Stomach (tissue), 4 donors: ENCODE results near the gene ARRB2.

Source experiments
- CTCF ChIP-seq, 7 experiments: fragments of 450-650 bp in 4 of 7; fragments of 200-600 bp in 3 of 7; sonication (generic) in 3 of 7; IDR thresholded peaks; one replicate each; pipeline ENCODE4 v1.5.1; 2016 to 2019; ENCODE audit warnings: antibody characterized with exemption in 7 of 7, control low read depth in 2 of 7, mild to moderate bottlenecking in 1 of 7
- EP300 ChIP-seq: sonication (generic); formaldehyde crosslinking; IDR thresholded peaks from one replicate; pipeline ENCODE4 v1.6.1; 2017; ENCODE audit warnings: antibody characterized with exemption
- POLR2A ChIP-seq, 4 donors: fragments of 450-650 bp; IDR thresholded peaks; one replicate each; pipeline ENCODE4 v1.6.1; 2016; ENCODE audit warnings: antibody characterized with exemption in 4 of 4, control low read depth in 2 of 4, mild to moderate bottlenecking in 1 of 4, moderate library complexity in 1 of 4

DNA sequence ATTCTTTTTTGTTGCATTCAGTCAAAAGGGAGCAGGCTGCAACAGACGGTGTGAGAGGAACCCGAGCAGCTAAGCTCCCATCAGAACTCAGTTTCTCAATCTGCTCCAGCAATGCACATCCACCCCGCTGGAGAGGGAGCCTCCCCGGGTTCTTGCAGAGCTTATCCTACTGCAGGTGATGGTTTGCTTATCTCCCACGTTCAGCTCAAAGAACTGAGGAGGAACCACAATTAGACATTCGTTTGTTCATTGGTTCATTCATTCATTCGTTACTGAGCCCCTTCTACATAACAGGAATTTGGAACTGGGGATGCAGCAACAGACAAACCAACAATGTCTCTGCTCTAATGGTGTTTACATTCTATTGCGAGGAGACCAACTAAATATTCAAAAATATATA, 46.7 kb upstream of the ARRB2 start:
- TF ChIP-seq CTCF (IDR thresholded peaks at IDR 0.05) (no peak), POLR2A (IDR thresholded peaks at IDR 0.05) (no peak), EP300 (no peak)
